Renal cortex interstitium (tissue), 11 donors: ENCODE results near the gene AK9. TPM values are rescaled to one million over a fixed set of nuclear protein-coding genes. Genes with fewer than 3 reads are reported as not detected.

ENCODE experiments used
- DNase-seq, 11 donors: peaks; one replicate each; pipeline ENCODE4 v3.0.0-alpha.2; 2013; ENCODE audit warnings: low read depth in 9 of 11, low spot score in 4 of 11; ENCODE audit errors: extremely low read depth in 1 of 11
- polyA plus RNA-seq, 3 donors: library from polyadenylated mRNA; unstranded; fragments of 120-200 nt; gene quantifications; one replicate each; pipeline ENCODE4 v1.2.1, GENCODE V29; 2013; ENCODE audit not compliant: insufficient read length in 3 of 3

AK9 gene
- polyA plus RNA-seq, 3 donors, result 11.1 to 16.0 (median 13.4) TPM

DNA sequence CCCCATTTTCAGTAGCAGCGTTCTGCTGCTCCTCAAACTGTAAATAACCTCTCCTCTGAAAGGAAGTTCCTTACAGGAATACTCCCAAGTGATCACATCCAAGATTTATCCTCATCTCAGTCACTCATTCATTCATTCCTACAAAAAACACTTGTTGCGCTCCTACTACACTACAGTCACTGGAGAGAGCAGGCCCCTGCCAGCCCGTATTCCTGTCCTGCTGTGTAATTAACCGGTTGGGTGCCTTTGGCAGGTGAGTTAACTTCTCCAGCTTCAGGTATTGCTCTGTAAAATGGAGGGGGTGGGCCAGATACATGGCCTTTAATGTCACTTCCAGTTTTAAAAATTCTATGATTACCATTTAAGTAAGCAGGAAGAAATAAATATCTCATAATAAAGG is 192.9 kb downstream of the AK9 start:
- DNase-seq, result no peak

DNA sequence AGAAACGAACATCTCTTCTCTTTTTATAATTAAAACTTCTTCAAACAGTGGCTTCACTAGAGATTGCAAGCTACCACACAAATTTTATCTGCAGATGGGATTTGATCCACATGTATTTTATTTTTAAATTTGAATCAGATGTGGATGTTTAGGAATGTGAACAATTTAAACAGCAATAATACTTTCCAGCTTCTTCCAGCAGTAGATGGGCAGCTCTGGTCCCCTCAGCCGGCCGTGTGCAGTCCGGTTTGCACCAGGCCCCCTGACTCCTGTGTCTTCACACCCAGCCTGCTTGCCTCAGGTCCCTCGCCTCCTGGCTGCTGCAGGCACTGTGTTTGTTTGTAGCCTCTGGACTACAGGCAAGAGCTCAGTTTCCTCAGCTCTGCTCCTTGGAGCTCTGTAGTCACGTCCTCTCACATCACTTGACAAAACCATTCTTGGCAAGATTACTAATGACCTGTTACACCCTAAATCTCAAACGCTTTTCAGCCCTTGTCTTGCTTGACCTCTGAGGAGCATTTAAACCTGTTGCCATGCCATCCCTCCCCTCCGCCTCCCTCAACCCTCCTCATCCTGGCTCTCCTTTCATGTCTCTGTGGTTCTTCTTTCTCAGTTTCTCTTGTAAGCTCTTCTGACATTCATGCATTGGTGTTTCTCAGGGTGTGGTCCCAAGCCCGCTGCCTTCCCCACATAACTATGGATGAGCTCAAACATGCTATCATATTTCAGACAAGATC is 194.8 kb downstream of the AK9 start:
- DNase-seq, result no peak

DNA sequence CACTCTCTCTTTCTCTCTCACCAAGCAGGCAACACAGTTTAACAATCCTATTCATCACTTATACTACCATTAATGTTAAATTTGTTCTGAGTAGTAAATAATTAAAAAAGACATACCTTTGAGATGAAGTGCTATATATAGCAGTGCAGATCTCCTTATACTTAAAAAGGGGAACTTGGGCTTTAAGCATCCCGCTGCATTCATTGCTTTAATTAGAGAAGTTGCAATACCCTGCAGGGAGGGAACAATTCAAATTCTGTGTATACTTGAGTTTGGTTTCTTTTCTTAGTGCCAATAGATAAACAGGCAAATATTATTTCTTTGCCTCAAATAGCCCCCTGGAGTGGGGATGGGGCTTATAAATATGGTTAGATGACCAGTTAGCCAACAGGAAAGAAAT is 197.1 kb downstream of the AK9 start:
- DNase-seq, result no peak

DNA sequence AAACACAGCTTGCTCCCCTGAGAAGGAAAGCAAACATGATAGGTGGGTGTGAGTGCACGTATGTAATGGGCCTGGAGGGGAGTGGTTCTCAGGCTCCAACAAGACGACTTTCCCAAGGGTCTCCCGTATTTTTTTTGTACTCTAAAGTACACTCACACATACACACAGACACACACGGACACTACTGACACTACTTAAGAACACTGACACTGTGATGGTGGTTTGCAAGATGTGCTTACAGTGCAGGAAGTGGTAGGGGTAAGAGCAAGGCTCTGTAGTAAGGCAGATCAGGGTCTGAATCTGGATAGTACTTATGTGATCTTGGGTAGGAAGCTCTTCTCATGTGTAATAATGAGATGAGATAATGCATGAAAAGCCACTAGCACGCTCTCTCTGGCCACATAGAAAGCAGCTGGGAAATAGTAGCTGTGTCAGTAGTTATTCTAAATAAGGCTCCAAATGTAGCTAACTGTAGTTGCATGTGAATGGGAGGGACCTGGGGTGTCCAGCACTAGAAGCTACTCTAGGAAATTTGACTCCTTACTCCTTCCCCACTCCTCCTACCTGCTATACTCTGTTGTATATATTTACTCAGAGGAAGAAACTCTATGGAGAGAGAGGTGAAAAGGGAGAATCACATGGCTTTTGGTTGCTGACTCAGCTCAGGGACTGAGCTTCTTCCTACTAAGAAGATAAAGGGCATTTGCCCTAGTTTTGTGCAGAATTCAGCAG is 199.6 kb downstream of the AK9 start:
- DNase-seq, result no peak

DNA sequence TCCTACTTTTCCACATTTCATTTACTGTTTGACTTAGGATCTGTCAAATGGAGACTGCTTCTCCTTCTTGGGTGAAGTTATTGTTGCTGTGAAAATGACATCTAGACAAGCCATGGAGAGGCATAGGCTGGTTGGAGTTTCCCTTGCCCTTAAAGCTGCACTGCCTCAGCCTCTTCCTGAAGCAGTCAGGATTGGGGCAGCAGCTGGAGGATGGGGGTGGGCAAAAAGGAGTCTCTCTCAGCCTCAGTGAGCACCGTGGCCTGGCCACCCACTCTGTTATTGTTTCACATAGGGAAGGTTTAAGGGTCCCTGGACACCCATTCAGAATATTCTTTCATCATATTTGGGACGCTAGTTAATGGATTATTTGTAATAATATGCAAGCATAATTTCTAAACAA is 200.3 kb downstream of the AK9 start:
- no peak for DNase-seq

DNA sequence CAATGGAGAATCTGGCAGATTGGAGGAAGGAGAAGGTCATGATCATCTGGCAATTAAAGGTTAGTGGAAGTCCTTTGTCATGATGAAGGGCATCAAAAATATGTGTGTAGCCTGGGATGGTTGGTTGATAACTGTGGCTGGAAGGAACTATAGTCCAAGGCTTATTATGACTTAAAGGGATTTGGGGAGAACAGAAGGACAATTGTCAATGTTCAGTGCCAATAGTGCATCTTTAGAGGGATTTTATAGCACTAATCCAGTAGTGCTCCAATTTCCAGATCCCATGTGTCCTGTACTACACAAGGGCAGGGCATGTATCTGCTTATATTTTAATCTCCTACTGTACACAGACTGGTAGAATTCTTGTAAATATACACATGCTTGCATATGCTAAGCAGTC is 203.0 kb downstream of the AK9 start:
- DNase-seq, result no peak

DNA sequence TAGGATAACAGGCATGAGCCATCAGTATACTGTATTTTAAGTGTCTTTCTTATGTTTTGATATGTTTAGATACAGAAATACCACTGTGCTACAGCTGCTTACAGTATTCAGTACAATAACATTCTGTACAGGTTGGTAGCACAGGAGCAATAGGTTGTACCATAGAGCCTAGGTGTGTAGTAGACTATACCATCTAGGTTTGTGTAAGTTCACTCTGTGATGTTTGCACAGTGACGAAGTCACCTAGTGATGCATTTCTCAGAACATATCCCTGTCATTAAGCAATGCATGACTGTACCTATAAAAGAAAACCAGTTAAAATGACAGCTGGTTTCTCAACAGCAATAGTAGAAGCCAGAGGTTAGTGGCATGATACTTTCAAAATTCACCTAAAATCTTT is 204.9 kb downstream of the AK9 start:
- DNase-seq, result no peak

DNA sequence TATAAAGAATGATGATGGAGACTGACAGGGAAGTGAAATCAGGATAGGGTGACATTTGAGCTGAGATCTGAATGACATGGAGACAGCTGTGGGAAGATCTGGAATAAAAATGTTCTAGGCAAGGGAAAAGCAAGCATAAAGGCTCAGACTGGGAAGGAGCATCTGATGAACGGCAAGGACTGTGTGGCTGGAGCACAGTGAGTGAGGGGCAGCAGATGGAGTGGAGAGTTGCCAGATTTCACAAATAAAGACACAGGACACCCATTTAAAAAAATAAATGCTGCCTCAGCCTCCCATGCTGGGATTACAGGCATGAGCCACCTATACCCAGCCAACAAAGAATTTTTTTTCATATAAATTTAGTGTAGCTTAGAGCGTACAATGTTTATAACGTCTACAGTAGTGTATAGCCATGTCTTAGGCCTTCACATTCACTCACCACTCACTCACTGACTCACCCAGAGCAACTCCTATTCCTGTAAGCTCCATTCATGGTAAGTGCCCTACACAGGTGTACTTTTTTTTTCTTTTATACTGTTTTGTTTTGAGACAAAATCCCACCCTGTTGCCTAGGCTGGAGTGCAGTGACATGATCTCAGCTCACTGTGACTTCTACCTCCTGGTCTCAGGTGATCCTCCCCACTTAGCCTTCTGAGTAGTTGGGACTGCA is 205.6 kb downstream of the AK9 start:
- no peak for DNase-seq

DNA sequence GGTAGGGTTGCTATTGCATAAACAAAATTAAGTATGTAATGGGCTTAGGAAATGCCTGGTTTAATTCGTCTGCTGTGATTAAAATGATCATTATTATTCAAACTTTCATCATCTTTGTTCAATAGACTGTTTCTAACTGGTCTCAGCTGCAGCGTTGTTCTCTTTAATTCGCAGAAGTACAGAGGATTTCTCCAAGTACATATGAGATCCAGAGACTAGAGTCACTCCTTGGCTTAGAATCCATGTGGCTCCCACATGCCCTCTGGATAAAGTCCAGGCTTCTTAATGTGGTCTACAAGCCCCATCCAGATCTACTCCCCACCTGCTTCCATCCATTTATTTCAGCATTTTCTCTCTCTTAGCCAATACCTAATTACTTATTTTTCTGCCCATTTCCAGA is 206.9 kb downstream of the AK9 start:
- DNase-seq, result no peak

DNA sequence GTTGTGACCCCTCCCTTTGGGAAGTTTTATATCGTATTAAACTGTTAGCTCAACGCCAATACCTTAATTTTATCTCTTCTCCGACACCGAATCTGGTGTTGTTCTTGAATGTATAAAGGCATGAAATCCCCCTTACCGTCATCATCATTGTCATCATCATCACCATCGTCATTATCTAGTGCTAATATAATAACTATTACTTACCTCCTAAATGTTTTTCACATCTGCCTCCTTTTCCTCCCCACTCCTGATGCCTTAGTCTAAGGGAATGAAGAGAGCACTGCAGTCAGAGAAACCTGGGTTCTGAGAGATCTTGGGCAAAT is 207.3 kb downstream of the AK9 start:
- DNase-seq, result no peak

DNA sequence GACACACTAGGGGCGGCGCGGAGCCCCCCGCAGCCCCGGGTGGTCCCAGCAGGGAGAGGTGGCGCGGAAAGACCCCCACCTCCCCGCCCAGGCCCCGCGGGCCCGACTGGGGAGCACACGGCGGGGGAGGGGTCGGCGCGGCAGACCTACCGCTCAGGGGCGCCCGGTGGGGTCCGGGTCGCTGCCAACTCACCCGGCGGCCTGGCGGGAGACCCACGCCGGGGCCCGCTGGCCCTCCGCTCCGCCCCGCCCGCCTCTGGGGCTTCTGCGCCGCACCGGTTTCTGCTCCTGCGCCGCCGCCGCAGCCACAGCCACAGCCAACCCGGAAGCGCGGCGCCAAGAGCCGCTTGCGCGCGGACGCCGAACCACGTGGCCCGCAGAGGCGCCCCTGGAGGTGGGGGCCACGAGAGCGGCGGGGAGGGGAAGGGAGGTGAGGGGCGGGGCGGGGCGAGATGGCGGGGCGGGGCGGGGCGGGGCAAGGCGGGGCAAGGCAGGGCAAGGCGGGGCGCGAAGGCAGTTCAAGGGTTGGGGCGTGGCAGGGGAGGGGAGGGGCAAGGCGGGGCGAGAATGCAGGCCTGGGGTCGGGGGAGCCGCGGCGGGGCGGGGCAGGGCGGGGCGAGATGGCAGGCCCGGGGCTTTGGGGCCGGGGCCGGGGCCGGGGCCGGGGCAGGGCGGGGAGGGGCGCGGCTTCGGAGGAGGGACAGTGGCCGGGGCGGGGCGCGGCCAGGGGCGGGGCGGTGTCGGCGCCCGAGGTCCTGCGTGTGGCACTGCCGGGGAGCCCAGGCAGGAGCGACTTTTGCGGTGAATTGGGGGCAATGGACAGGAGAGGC is 207.9 kb downstream of the AK9 start, which contains the start of gene ZBTB24:
Gene ZBTB24 (minus strand): TSS at position 315 of the 830 bp plus-strand sequence. CDS start 1,193 bp downstream, outside the sequence.
- DNase-seq, result peak in 9 of 11 donors; percentile 68 to 85 (median 78)

DNA sequence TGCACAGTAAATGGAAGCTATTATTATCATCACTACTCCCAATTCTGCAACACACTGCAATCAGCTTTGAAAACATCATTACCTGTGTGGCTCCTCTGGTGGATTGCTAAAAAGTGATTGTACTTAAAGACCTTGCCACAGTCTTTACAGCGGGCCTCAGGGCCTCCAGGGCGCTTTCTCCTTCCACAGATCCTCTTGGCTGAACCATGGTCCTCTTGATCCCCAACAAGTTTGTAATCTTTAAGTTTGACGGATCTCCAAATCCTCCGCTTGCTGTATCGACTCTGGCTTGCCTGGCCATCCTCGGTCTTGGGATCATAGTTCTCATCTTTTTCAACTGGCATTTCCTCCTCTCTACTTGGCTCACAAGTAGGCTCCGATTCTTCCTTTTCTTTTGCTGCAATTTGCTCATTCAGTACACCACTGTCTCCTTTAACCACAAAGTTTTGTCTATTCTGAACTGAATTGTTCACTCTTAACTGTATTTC is 210.0 kb downstream of the AK9 start:
- no peak for DNase-seq

DNA sequence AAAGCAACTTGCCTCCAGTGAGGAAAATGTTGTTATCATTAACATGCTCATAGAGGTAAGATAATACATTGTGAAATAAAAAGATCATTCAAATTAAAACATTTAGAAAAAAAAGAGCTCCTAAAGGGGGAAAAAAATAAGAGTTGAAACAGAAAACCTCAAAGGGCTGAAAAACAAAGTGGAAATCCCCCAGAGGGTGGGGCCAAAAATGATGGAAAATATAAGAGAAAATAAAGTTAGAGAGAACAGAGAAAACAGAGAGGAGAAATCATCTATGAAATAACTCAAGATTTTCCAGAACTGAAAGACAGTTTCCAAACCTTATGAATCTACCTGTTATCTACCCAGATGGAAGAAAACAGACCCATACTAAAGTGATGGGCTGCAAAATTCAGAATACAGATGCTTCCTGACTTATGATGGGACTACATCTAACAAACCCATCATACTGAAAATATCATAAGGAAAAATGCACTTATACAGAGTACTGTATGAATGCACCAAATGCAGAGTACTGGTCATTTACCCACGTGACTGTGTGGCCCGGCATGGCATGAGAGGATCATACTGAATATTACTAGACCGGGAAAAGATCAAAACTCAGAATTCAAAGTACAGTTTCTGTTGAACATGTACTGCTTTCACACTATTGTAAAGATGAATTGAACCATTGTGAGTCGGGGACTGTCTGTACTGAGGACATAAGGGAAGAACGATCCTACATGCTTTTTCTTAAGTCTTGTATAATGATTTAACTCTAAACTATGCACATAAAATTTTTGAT is 212.0 kb downstream of the AK9 start:
- DNase-seq, result no peak

DNA sequence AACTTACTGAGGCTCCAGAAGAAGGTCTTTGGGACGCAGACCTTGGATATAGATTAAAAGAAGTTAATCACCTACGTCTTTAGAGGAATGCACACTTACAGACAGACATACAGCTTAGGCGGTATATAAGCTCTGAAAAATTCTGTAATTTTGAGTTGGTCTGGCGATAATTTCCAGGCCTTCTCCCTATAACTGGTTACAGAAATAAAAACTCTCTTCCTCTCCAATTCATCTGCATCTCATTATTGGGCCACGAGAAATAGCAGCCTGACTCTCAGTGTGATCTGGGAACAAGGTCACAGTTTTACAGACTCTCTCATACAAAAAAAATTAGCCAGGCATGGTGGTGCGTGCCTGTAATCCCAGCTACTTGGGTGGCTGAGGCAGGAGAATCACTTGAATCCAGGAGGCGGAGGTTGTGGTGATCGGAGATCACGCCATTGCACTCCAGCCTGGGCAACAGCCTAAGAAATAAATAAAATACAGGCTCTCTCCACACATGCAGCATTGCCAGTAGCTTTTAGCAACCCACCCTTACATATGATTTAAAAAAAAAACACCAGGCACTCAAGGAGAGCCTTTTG is 212.7 kb downstream of the AK9 start:
- DNase-seq, result no peak

DNA sequence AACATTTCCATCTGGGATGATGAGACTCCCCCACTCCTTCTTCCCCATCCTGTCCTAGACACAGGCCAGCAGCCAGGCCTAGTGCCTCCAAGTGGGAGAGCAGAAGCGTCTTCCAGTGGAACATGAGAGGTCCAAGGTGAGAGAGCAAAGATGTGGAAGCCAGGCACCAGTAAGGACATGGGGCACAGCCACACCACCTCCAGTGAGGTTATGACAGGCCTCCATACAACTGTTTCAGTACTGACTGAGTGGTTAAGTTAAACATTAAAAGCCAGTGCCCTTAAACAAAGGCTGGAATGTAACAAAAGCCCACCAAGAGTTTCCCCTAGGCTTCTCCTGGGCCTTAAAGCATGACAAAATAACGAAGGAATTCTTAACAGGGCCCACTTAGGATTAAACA is 213.3 kb downstream of the AK9 start:
- DNase-seq, result no peak

DNA sequence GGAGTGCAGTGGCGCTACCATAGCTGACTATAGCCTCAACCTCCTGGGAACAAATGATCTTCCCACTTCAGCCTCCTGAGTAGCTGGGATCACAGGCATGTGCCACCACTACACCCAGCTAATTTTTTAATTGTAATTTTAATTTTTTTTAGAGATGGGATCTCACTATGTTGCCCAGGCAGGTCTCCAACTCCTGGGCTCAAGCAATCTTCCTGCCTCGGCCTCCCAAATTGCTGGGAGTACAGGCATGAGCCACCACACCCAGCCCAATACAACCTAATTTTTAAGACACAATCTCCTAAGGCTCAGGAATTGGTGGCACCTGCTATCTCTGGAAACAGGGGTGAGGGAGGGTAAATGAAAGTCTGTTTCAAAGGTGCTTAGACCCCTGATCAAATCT is 213.8 kb downstream of the AK9 start:
- DNase-seq, result no peak

DNA sequence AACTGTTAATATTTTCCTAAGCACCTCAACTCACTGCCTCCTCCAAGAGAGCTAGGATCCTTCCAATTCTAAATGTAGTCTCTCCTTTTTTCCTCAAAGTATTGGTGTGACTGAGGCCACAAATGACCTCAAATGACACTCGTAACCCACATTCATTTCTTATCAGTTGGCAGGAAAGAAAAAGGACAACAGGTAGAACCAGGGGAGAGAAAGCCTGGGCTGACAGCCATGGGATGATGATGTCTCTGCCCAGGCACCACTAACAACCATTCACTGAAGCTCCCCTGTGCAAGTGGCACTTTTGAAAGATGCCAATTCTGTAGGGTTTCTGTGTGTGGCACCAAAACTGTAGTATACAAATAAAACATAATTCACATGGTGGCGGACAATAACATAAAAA is 215.4 kb downstream of the AK9 start:
- no peak for DNase-seq

DNA sequence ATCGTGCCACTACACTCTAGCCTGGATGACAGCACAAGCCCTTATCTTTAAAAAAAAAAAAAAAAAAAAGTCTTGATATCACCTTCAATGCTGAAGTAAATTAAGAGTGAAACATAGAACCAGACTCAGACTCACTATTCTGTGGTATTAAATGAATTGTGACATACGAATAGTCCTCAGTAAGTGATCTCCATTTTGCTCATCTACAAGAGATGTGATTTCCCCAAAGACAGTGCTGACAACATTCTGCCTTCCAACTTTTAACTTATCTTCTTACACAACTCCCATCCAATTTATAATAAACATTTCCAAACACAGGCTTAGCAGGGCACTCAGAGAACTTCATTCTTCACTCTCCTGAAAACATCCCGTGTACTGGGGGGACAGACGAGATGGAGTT is 216.0 kb downstream of the AK9 start:
- DNase-seq, result no peak
